K562 (cell line): ENCODE measurements around the gene RPN1. TPM values are rescaled to one million over a fixed set of nuclear protein-coding genes. Genes with fewer than 3 reads are reported as not detected.

Experiments used
- ATAC-seq: fragments of 200-7000 bp; cut with Tn5 transposase; 3 replicates; pipeline ENCODE4 v1.9.1; 2020; ENCODE audit warnings: moderate library complexity
- BruUV-seq: library from RNA; stranded (reverse); fragments of 400-500 nt; replicated peaks from 2 replicates; lab custom pipeline; 2021; lab: Mats Ljungman, UMichigan
- CTCF ChIA-PET: fragments of 300-600 bp; formaldehyde crosslinking; extraction: SDS; loops from one replicate; lab custom pipeline; 2021; ENCODE audit warnings: low intra/inter-chr PET ratio; lab: Yijun Ruan, JAX
- POLR2A ChIA-PET: fragments of 300-600, 350-650 bp; sonication (Branson Sonifier 250); formaldehyde crosslinking; extraction: SDS; loops from one replicate; lab custom pipeline; 2021; ENCODE audit warnings: antibody characterized with exemption, inconsistent platforms; lab: Yijun Ruan, JAX
- DNase-seq, 4 experiments: peaks; one replicate each; pipeline versions ENCODE4 v3.0.0 to v3.0.0-alpha.2; 2011 to 2018; ENCODE audit warnings: low spot score in 3 of 4, mixed read lengths in 3 of 4; ENCODE audit errors: extremely low read depth in 1 of 4
- FAIRE-seq: peaks from 2 replicates; lab custom pipeline; 2011; peaks lifted over from hg19 to GRCh38; lab: Jason Lieb, UNC
- H2AFZ ChIP-seq: 2 replicates; pipeline ENCODE4 v1.6.0; 2011; ENCODE audit warnings: low read depth, low read length, control low read depth, inconsistent platforms
- H3K27ac ChIP-seq: fragments of 200-600 bp; 3 replicates; pipeline ENCODE4 v1.8.0; 2011; ENCODE audit warnings: low read depth, mild to moderate bottlenecking, control low read depth, inconsistent platforms, low read length, moderate library complexity, mixed read lengths; ENCODE audit errors: extremely low read depth
- H3K27me3 ChIP-seq, 2 experiments: fragments of 300-600 bp in 1 of 2; 2 replicates in 1 of 2; 3 replicates in 1 of 2; pipeline versions ENCODE4 v1.6.0 to v1.8.0; 2011; ENCODE audit warnings: inconsistent platforms in 2 of 2, low read length in 2 of 2, mild to moderate bottlenecking in 1 of 2, mixed read lengths in 1 of 2, moderate library complexity in 1 of 2; ENCODE audit not compliant: control insufficient read depth in 2 of 2, insufficient read depth in 2 of 2
- H3K36me3 ChIP-seq: fragments of 300-600 bp; 3 replicates; pipeline ENCODE4 v1.8.0; 2011; ENCODE audit warnings: mild to moderate bottlenecking, low read length, inconsistent platforms; ENCODE audit not compliant: control insufficient read depth, insufficient read depth
- H3K4me1 ChIP-seq, 2 experiments: fragments of 200-600 bp in 1 of 2; replicated peaks in 1 of 2; 2 replicates in 1 of 2; 3 replicates in 1 of 2; pipeline versions ENCODE4 v1.5.1 to v1.8.0; 2011; ENCODE audit warnings: inconsistent platforms in 2 of 2, low read length in 2 of 2, mild to moderate bottlenecking in 1 of 2, mixed read lengths in 1 of 2, moderate library complexity in 1 of 2; ENCODE audit not compliant: control insufficient read depth in 2 of 2, insufficient read depth in 2 of 2
- H3K4me2 ChIP-seq: 2 replicates; pipeline ENCODE4 v1.6.1; 2011; ENCODE audit warnings: low read length, control low read depth, inconsistent platforms, mixed read lengths; ENCODE audit not compliant: insufficient read depth
- H3K4me3 ChIP-seq: fragments of 200-600 bp; sonication (generic), shearing (Covaris generic); 2 replicates; pipeline ENCODE4 v1.5.1; 2016; ENCODE audit warnings: control low read depth, inconsistent platforms
- H3K79me2 ChIP-seq: fragments of 200-600 bp; 3 replicates; pipeline ENCODE4 v1.8.0; 2011; ENCODE audit warnings: low read length, inconsistent platforms; ENCODE audit not compliant: control insufficient read depth, insufficient read depth
- H3K9ac ChIP-seq, 2 experiments: 2 replicates each; pipeline versions ENCODE4 v1.6.0 to v1.6.1; 2011; ENCODE audit warnings: low read depth in 2 of 2, low read length in 2 of 2, control low read depth in 1 of 2, inconsistent platforms in 1 of 2, mild to moderate bottlenecking in 1 of 2, mixed read lengths in 1 of 2; ENCODE audit not compliant: insufficient read depth in 1 of 2
- H3K9me1 ChIP-seq: one replicate; pipeline ENCODE4 v1.6.0; 2011; ENCODE audit warnings: inconsistent platforms, mild to moderate bottlenecking, low read length, moderate library complexity; ENCODE audit not compliant: control insufficient read depth, insufficient read depth
- H3K9me3 ChIP-seq: replicated peaks from 2 replicates; pipeline ENCODE4 v1.5.1; 2011; ENCODE audit warnings: low read depth, low read length, inconsistent platforms; ENCODE audit not compliant: control insufficient read depth, insufficient read depth
- H4K20me1 ChIP-seq: replicated peaks from 2 replicates; pipeline ENCODE4 v1.6.1; 2011; ENCODE audit warnings: low read length, inconsistent platforms, mixed read lengths; ENCODE audit not compliant: control insufficient read depth, insufficient read depth
- ETV5 ChIP-seq: sonication (generic); formaldehyde crosslinking; IDR thresholded peaks from 2 replicates; pipeline ENCODE4 v1.4.0; 2020; ENCODE audit warnings: low read depth, mild to moderate bottlenecking, missing genetic modification reagents
- GABPB1 ChIP-seq: sonication (generic); formaldehyde crosslinking; IDR thresholded peaks from 2 replicates; pipeline ENCODE4 v1.8.0; 2022; ENCODE audit warnings: mild to moderate bottlenecking, missing genetic modification reagents
- GTF2A2 ChIP-seq: IDR thresholded peaks from 2 replicates; pipeline ENCODE4 v1.6.1; 2016; ENCODE audit warnings: mild to moderate bottlenecking, missing genetic modification characterization, missing compliant biosample characterization
- HCFC1 ChIP-seq: IDR thresholded peaks from 2 replicates; pipeline ENCODE4 v1.6.1; 2012; ENCODE audit warnings: low read depth, low read length, improper control_type of control experiment
- SMARCA5 ChIP-seq: fragments of 450-650 bp; IDR thresholded peaks from 2 replicates; pipeline ENCODE4 v1.6.1; 2016
- ZFP30 ChIP-seq: fragments of 250-450 bp; sonication (Bioruptor Pico); IDR thresholded peaks from 2 replicates; pipeline ENCODE4 v1.8.0; 2022; ENCODE audit warnings: moderate library complexity, mild to moderate bottlenecking, inconsistent platforms, borderline replicate concordance
- ZNF583 ChIP-seq: fragments of 250-450 bp; sonication (Bioruptor Pico); IDR thresholded peaks from 2 replicates; pipeline ENCODE4 v1.4.0; 2020
- ZNF830 ChIP-seq: fragments of 250-450 bp; sonication (Bioruptor Pico); IDR thresholded peaks from 2 replicates; pipeline ENCODE4 v1.5.0; 2021; ENCODE audit warnings: mild to moderate bottlenecking
- WGBS: fragments of 100-300 bp; shearing (Covaris generic); methylation state at CpG from one replicate; pipeline ENCODE4 v1.1.6; 2016; ENCODE audit warnings: low coverage, mixed read lengths; ENCODE audit not compliant: insufficient coverage; ENCODE audit errors: missing lambda C conversion rate; 5-methylcytosine and 5-hydroxymethylcytosine counted together
- in situ Hi-C: fragments of 300-500 bp; cut with MboI; formaldehyde crosslinking; loops from 4 replicates; pipeline ENCODE4 v1.15.0; 2018; ENCODE audit warnings: inconsistent platforms, mixed read lengths
- intact Hi-C: fragments of 100-400 bp; cut with micrococcal nuclease; formaldehyde crosslinking; loops from 2 replicates; pipeline ENCODE4 v1.14.2; 2022
- polyA plus RNA-seq, 8 experiments: library from polyadenylated mRNA; depleted of rRNA in 4 of 8; stranded (reverse) in 5 of 8; unstranded in 3 of 8; fragments of >200 nt; fragmentation: Nextera tagmentation in 2 of 8; fragmentation: Illumina TruSeq in 1 of 8; extraction: Ambion mirVana in 2 of 8; extraction: Trizol in 1 of 8; gene quantifications; 2 replicates each; pipeline versions ENCODE4 v1.2.1 to v1.2.3, GENCODE V29; 2011 to 2014; ENCODE audit warnings: inconsistent platforms in 1 of 8, missing spikeins in 1 of 8
- total RNA-seq, 7 experiments: library from RNA; depleted of rRNA in 6 of 7; stranded (reverse); fragments of >200 nt in 6 of 7; fragmentation: Illumina TruSeq in 2 of 7; extraction: Trizol in 2 of 7; gene quantifications; 2 replicates each; pipeline versions ENCODE4 v1.2.1 to v1.2.3, GENCODE V29; 2011 to 2021; ENCODE audit warnings: low replicate concordance in 1 of 7
- TF ChIP-seq, protein P1 (sequence below): sonication (generic); formaldehyde crosslinking; IDR thresholded peaks from 2 replicates; pipeline ENCODE4 v1.8.0; 2022; ENCODE audit warnings: missing genetic modification reagents, mild to moderate bottlenecking, moderate library complexity, borderline replicate concordance
- TF ChIP-seq, protein P2 (sequence below), 2 experiments: IDR thresholded peaks in 1 of 2; conservative IDR thresholded peaks in 1 of 2; 2 replicates each; pipeline ENCODE4 v1.6.1; 2016; ENCODE audit warnings: low read depth in 2 of 2, mild to moderate bottlenecking in 1 of 2, missing compliant biosample characterization in 1 of 2, missing genetic modification characterization in 1 of 2, moderate library complexity in 1 of 2
- TF ChIP-seq, protein P3 (sequence below): sonication (generic); formaldehyde crosslinking; IDR thresholded peaks from 2 replicates; pipeline ENCODE4 v1.8.0; 2022; ENCODE audit warnings: missing genetic modification reagents, mild to moderate bottlenecking, borderline replicate concordance
- TF ChIP-seq, protein P4 (sequence below), 3 experiments: fragments of 200-800 bp in 1 of 3; sonication (Bioruptor generic) in 1 of 3; sonication (generic) in 1 of 3; formaldehyde crosslinking in 1 of 3; IDR thresholded peaks; 2 replicates each; pipeline versions ENCODE4 v1.6.1 to v1.8.0; 2016 to 2022; ENCODE audit warnings: mild to moderate bottlenecking in 2 of 3, missing compliant biosample characterization in 2 of 3, missing genetic modification characterization in 2 of 3, missing genetic modification reagents in 1 of 3

The RPN1 gene
- total and polyA plus RNA-seq, 9 of the 15 experiments (the other 6 are each of a cell fraction or from before 2014, with no cell fraction given) = 39.5 to 300 (median 148) TPM

DNA sequence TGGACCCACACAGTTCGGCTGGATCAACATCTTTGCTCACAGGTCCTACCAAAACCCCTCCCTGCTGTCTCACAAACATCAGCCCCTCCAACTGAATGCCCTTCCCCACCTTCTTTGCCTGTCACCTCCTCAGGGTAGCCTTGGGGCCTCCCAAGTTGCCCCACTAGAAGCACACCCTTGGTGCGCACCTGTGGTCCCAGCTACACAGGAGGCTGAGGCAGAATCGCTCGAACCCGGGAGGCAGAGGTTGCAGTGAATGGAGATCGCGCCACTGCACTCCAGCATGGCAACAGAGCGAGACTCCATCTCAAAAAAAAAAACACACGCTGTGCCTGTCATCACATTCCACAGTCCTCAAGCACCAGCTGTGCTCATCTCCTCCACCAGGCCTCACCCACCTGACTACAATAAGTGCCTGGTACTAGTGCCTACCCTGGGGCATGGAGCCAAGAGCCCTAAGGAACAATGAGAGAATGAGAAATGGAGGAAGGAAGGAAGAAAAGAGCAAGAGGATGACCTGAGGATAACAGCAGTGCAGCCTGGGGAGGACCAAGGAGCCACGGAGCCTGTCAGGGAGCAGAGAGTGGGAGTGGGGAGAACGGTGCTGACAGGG, 26.0 kb downstream of the RPN1 start:
- H3K4me2 ChIP-seq = no peak overlapping the region
- no peak overlapping the region; a peak in 1 of 4 replicates for H3K9ac ChIP-seq
- H3K9me3 ChIP-seq = no peaks in the 10 kb centered on the region
- ATAC-seq (no peak), FAIRE-seq (no peak), DNase-seq (no peak)
- H3K27ac ChIP-seq = no peak overlapping the region
- no peak overlapping the region for H3K4me3 ChIP-seq
- ChIA-PET POLR2A (interaction anchor here (0.6 to 0.7 kb wide), 2 partner anchors 118 to 201 kb away, joined by 3 read pairs; no protein-coding TSS in a partner anchor), CTCF (no interaction called here)
- H4K20me1 ChIP-seq = no peaks in the 10 kb centered on the region; the same call in 1 of the 2 replicates
- no peaks in the 10 kb centered on the region for H3K27me3 ChIP-seq
- H3K79me2 ChIP-seq = no peaks in the 10 kb centered on the region; the same call in 2 of the 3 replicates
- BruUV-seq = no TSS peak
- no peaks in the 10 kb centered on the region; a peak in 1 of 5 replicates for H3K4me1 ChIP-seq
- H2AFZ ChIP-seq = no peak overlapping the region
- H3K36me3 ChIP-seq = peaks cover 93% of the 10 kb centered on the region; the same call in 2 of the 3 replicates
- in situ Hi-C loops (no loop called here), intact Hi-C loops (no loop called here)
- H3K9me1 ChIP-seq = no peaks in the 10 kb centered on the region
- TF ChIP-seq, protein P1, sequence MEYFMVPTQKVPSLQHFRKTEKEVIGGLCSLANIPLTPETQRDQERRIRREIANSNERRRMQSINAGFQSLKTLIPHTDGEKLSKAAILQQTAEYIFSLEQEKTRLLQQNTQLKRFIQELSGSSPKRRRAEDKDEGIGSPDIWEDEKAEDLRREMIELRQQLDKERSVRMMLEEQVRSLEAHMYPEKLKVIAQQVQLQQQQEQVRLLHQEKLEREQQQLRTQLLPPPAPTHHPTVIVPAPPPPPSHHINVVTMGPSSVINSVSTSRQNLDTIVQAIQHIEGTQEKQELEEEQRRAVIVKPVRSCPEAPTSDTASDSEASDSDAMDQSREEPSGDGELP (CRISPR knock-in tag) = no peak
- TF ChIP-seq ETV5 (CRISPR knock-in tag) = no peak
- TF ChIP-seq, protein P2, sequence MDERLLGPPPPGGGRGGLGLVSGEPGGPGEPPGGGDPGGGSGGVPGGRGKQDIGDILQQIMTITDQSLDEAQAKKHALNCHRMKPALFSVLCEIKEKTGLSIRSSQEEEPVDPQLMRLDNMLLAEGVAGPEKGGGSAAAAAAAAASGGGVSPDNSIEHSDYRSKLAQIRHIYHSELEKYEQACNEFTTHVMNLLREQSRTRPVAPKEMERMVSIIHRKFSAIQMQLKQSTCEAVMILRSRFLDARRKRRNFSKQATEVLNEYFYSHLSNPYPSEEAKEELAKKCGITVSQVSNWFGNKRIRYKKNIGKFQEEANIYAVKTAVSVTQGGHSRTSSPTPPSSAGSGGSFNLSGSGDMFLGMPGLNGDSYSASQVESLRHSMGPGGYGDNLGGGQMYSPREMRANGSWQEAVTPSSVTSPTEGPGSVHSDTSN (CRISPR knock-in tag; IDR thresholded peaks at IDR 0.05; ENCODE audit: low read depth) = no peak
- TF ChIP-seq, protein P2 (tag; conservative IDR thresholded peaks at IDR 0.05; ENCODE audit: low read depth) = no peak
- no peak for TF ChIP-seq ZNF830 (CRISPR knock-in tag)
- no peak for TF ChIP-seq ZFP30 (CRISPR knock-in tag)
- TF ChIP-seq, protein P3, sequence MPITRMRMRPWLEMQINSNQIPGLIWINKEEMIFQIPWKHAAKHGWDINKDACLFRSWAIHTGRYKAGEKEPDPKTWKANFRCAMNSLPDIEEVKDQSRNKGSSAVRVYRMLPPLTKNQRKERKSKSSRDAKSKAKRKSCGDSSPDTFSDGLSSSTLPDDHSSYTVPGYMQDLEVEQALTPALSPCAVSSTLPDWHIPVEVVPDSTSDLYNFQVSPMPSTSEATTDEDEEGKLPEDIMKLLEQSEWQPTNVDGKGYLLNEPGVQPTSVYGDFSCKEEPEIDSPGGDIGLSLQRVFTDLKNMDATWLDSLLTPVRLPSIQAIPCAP = no peak
- no peak for TF ChIP-seq GABPB1 (CRISPR knock-in tag)
- TF ChIP-seq SMARCA5 = no peak
- TF ChIP-seq HCFC1 = no peak
- no peak for TF ChIP-seq GTF2A2 (tag)
- TF ChIP-seq, protein P4, sequence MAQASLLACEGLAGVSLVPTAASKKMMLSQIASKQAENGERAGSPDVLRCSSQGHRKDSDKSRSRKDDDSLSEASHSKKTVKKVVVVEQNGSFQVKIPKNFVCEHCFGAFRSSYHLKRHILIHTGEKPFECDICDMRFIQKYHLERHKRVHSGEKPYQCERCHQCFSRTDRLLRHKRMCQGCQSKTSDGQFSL (CRISPR knock-in tag; IDR thresholded peaks at IDR 0.05) = no peak
- TF ChIP-seq, protein P4 (tag; IDR thresholded peaks at IDR 0.05) = no peak
- no peak for TF ChIP-seq ZNF583
- WGBS = 100% methylated on average over 5 of the region's 11 CpGs
